DND-41 (cell line): Measurements from ENCODE around the gene SZRD1.

Experiments used
- ATAC-seq: fragments of 200-7000 bp; cut with Tn5 transposase; 3 replicates; pipeline ENCODE4 v1.9.1; 2021; ENCODE audit warnings: low read depth; ENCODE audit not compliant: insufficient read depth
- DNase-seq: peaks from one replicate; pipeline ENCODE4 v3.0.0-alpha.2; 2020
- H2AFZ ChIP-seq: 2 replicates; pipeline ENCODE4 v1.6.0; 2012; ENCODE audit warnings: low read depth, low read length
- H3K27ac ChIP-seq: 2 replicates; pipeline ENCODE4 v1.5.1; 2012; ENCODE audit warnings: low read length, inconsistent platforms
- H3K27me3 ChIP-seq: fragments of 200-600 bp; sonication (generic); 2 replicates; pipeline ENCODE4 v1.6.0; 2012; ENCODE audit warnings: low read length, mild to moderate bottlenecking, inconsistent platforms; ENCODE audit not compliant: insufficient read depth, poor library complexity
- H3K36me3 ChIP-seq: 2 replicates; pipeline ENCODE4 v1.5.1; 2012; ENCODE audit warnings: low read length, inconsistent platforms; ENCODE audit not compliant: insufficient read depth
- H3K4me1 ChIP-seq: 2 replicates; pipeline ENCODE4 v1.5.1; 2012; ENCODE audit warnings: mild to moderate bottlenecking, low read length; ENCODE audit not compliant: insufficient read depth
- H3K4me2 ChIP-seq: 2 replicates; pipeline ENCODE4 v1.6.0; 2012; ENCODE audit warnings: mild to moderate bottlenecking, moderate library complexity, low read length, inconsistent platforms; ENCODE audit not compliant: insufficient read depth
- H3K4me3 ChIP-seq, 2 experiments: fragments of 200-600 bp in 1 of 2; shearing (Covaris generic) in 1 of 2; 2 replicates each; pipeline ENCODE4 v1.5.1; 2012 to 2016; ENCODE audit warnings: inconsistent platforms in 2 of 2, low read length in 2 of 2, mild to moderate bottlenecking in 2 of 2, low read depth in 1 of 2, moderate library complexity in 1 of 2
- H3K79me2 ChIP-seq: 2 replicates; pipeline ENCODE4 v1.6.0; 2012; ENCODE audit warnings: low read length, inconsistent platforms; ENCODE audit not compliant: insufficient read depth
- H3K9ac ChIP-seq: 2 replicates; pipeline ENCODE4 v1.6.0; 2012; ENCODE audit warnings: low read depth, mild to moderate bottlenecking, inconsistent platforms, low read length, moderate library complexity
- H3K9me3 ChIP-seq: 2 replicates; pipeline ENCODE4 v1.5.1; 2012; ENCODE audit warnings: low read length, moderate library complexity, mild to moderate bottlenecking, inconsistent platforms; ENCODE audit not compliant: insufficient read depth, severe bottlenecking
- H4K20me1 ChIP-seq: 2 replicates; pipeline ENCODE4 v1.6.0; 2012; ENCODE audit warnings: low read length; ENCODE audit not compliant: insufficient read depth
- CTCF ChIP-seq: IDR thresholded peaks from 2 replicates; pipeline ENCODE4 v1.5.1; 2012; ENCODE audit warnings: borderline replicate concordance, low read length, moderate library complexity, mild to moderate bottlenecking; ENCODE audit not compliant: poor library complexity, severe bottlenecking; ENCODE audit errors: extremely low read depth
- EZH2 ChIP-seq: IDR thresholded peaks from 3 replicates; pipeline ENCODE4 v1.6.1; 2012; ENCODE audit warnings: borderline replicate concordance, low read depth, mild to moderate bottlenecking, moderate library complexity, low read length, inconsistent platforms; ENCODE audit not compliant: severe bottlenecking

SZRD1 gene

GRCh38 chr1:16369821-16370220 is 2.8 kb downstream of the SZRD1 start:
- H2AFZ ChIP-seq = no peak overlapping the region
- peak overlapping the region; percentile 39; the same call in 1 of the 2 replicates for H3K4me2 ChIP-seq
- DNase-seq = no peak
- no peak overlapping the region for H3K9ac ChIP-seq
- ATAC-seq = no peak
- H3K4me1 ChIP-seq = peaks cover 27% of the 10 kb centered on the region
- peaks cover 63% of the 10 kb centered on the region for H4K20me1 ChIP-seq
- H3K36me3 ChIP-seq = peaks cover 16% of the 10 kb centered on the region
- no peak overlapping the region for H3K27ac ChIP-seq
- H3K9me3 ChIP-seq = no peaks in the 10 kb centered on the region
- H3K27me3 ChIP-seq = no peaks in the 10 kb centered on the region
- H3K4me3 ChIP-seq = no peak overlapping the region
- H3K79me2 ChIP-seq = peaks cover 75% of the 10 kb centered on the region
- TF ChIP-seq EZH2 = no peak
- no peak for TF ChIP-seq CTCF

- H3K27me3 ChIP-seq = no peaks in the 10 kb centered on the region
- no peak overlapping the region for H3K9ac ChIP-seq
- H3K4me2 ChIP-seq = no peak overlapping the region
- H3K27ac ChIP-seq = no peak overlapping the region
- peaks cover 94% of the 10 kb centered on the region for H3K79me2 ChIP-seq
- H3K9me3 ChIP-seq = no peaks in the 10 kb centered on the region
- peaks cover 20% of the 10 kb centered on the region for H3K36me3 ChIP-seq
- ATAC-seq (no peak), DNase-seq (no peak)
- peaks cover 80% of the 10 kb centered on the region for H4K20me1 ChIP-seq
- no peak overlapping the region for H3K4me3 ChIP-seq
- no peak overlapping the region for H2AFZ ChIP-seq
- TF ChIP-seq EZH2 (no peak), CTCF (no peak)
- H3K4me1 ChIP-seq = peaks cover 22% of the 10 kb centered on the region
Measured at GRCh38 chr1:16371725-16372124, 4.7 kb downstream of the SZRD1 start.

- DNase-seq = no peak
- Histone ChIP-seq H3K79me2 (peaks cover 97% of the 10 kb centered on the region), H3K36me3 (peaks cover 17% of the 10 kb centered on the region), H3K4me2 (no peak overlapping the region), H3K9ac (no peak overlapping the region), H3K4me1 (peaks cover 22% of the 10 kb centered on the region), H4K20me1 (peaks cover 87% of the 10 kb centered on the region), H3K4me3 (no peak overlapping the region), H3K27ac (no peak overlapping the region), H3K27me3 (no peaks in the 10 kb centered on the region), H3K9me3 (no peaks in the 10 kb centered on the region), H2AFZ (no peak overlapping the region)
- TF ChIP-seq EZH2 = no peak
- TF ChIP-seq CTCF = no peak
- ATAC-seq = no peak
Measured at GRCh38 chr1:16372535-16373285, 5.7 kb downstream of the SZRD1 start.
